H1 (cell line): ENCODE measurements around the gene CA5A. TPM values are rescaled to one million over a fixed set of nuclear protein-coding genes. Genes with fewer than 3 reads are reported as not detected.

ENCODE experiments used
- polyA plus RNA-seq, 7 experiments: library from polyadenylated mRNA; depleted of rRNA in 3 of 7; stranded (reverse) in 5 of 7; unstranded in 2 of 7; fragments of >200 nt in 5 of 7; fragments of 200-250 nt in 2 of 7; gene quantifications; 1 replicate in 5 of 7; 2 replicates in 1 of 7; 4 replicates in 1 of 7; pipeline versions ENCODE4 v1.2.1 to v1.2.3, GENCODE V29; 2011 to 2013; ENCODE audit warnings: missing spikeins in 2 of 7, mixed read lengths in 2 of 7
- total RNA-seq: library from RNA; stranded (reverse); fragmentation: NEBNext Ultra II Directional; extraction: Animal tissue kit (Norgen Biotek cat#: 25700); gene quantifications from 2 replicates; pipeline ENCODE4 v1.2.1, GENCODE V29; 2021
- TF ChIP-seq, protein P1 (sequence below): IDR thresholded peaks from 2 replicates; pipeline ENCODE4 v1.6.1; 2012; ENCODE audit warnings: inconsistent platforms

CA5A gene
- total and polyA plus RNA-seq, 2 of the 8 experiments (the other 6 are each of a cell fraction or from before 2014, with no cell fraction given), result not detected

DNA sequence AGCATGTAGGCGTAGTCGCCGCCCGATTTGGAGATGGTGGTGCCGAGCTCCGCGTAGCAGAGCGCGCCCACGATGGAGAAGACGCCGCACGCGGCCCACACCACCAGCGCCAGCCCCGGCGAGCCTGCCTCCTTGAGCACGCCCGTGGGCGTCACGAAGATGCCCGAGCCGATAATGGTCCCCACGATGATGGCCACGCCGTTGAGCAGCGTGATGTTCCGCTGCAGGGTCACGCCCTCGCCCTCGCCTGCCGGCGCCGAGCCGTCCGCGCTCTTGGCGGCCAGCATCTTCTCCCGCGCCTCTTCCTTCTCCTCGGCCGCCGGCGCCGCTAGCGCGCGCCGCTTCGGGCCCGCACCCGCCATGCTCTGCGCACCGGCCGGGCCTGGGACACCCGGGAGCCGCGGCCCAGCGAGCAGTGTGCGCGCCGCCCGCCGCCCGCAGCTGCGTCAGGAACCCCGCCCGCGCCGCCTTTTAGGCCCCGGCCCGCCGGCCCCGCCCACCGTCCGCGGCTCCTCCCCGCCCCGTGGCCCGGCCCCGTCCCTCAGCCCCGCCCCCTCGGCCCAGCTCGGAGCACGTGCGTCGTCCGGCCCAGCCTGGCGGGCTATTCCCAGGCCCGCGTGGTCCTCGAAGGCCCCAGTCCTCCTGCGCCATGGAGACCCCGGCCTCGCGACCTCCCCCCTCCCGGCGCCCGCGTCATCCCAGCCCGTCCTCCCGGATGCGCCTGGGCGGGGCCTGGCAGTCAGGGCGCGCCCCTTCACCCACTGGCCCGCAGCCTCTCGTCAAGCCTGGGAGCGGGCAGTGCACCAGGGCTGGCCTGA lies 67.1 kb downstream of the CA5A start, which contains the start of gene SLC7A5 (continued):
- TF ChIP-seq, protein P1, sequence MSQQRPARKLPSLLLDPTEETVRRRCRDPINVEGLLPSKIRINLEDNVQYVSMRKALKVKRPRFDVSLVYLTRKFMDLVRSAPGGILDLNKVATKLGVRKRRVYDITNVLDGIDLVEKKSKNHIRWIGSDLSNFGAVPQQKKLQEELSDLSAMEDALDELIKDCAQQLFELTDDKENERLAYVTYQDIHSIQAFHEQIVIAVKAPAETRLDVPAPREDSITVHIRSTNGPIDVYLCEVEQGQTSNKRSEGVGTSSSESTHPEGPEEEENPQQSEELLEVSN, result peak; percentile 98
- TF ChIP-seq, all 59 proteins: peak for 11; not testable (repeated sequence) for 48
